ENCODE data around the gene SMIM29.
"Not testable (repeated sequence)": the region's sequence is repeated elsewhere in the genome, so short reads cannot be mapped to it uniquely, and the experiment has no call there.

SMIM29 gene

DNA sequence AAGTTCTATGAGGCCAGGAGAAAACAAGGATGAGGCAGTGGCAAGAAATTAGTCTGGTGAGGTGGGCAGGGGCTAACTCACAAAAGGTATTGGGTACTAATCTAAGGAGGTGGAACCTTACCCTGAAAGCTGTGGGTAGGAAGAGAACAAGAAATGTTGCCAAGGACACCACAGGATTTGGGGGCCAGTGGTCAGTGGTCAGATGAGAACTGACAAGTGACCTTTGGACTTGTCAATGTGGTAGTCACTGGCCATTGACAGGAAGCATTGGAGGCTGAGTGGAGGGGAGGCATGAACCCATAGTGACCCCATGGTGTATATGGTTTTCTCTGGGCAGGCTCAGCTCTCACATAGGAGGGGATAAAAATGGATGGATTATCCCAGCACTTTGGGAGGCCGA lies 25.3 kb upstream of the SMIM29 start:
- H3K4me3 Mint-ChIP-seq = no peak overlapping the region
- no peak for ATAC-seq
- no peak overlapping the region for H3K27ac Mint-ChIP-seq
- no peak for DNase-seq
- H3K27me3 Mint-ChIP-seq = no peaks in the 10 kb centered on the region
- no peaks in the 10 kb centered on the region for H3K9me3 Mint-ChIP-seq
- H3K4me1 Mint-ChIP-seq = peaks cover 13% of the 10 kb centered on the region

- no peaks in the 10 kb centered on the region for H3K27me3 Mint-ChIP-seq
- DNase-seq (no peak), ATAC-seq (no peak)
- H3K4me1 Mint-ChIP-seq = peaks cover 13% of the 10 kb centered on the region
- no peak overlapping the region for H3K4me3 Mint-ChIP-seq
- no peaks in the 10 kb centered on the region for H3K9me3 Mint-ChIP-seq
- no peak overlapping the region for H3K27ac Mint-ChIP-seq
These were observed 24.5 kb upstream of the SMIM29 start for GRCh38 chr6:34273242-34273805.

GRCh38 chr6:34272013-34272926 lies 23.5 kb upstream of the SMIM29 start:
- peak overlapping the region in 1 of 2 donors; percentile 20 for H3K27ac Mint-ChIP-seq
- no peaks in the 10 kb centered on the region for H3K27me3 Mint-ChIP-seq
- DNase-seq = no peak
- ATAC-seq = no peak
- no peaks in the 10 kb centered on the region for H3K9me3 Mint-ChIP-seq
- H3K4me1 Mint-ChIP-seq = peaks cover 13% of the 10 kb centered on the region
- no peak overlapping the region for H3K4me3 Mint-ChIP-seq

DNA sequence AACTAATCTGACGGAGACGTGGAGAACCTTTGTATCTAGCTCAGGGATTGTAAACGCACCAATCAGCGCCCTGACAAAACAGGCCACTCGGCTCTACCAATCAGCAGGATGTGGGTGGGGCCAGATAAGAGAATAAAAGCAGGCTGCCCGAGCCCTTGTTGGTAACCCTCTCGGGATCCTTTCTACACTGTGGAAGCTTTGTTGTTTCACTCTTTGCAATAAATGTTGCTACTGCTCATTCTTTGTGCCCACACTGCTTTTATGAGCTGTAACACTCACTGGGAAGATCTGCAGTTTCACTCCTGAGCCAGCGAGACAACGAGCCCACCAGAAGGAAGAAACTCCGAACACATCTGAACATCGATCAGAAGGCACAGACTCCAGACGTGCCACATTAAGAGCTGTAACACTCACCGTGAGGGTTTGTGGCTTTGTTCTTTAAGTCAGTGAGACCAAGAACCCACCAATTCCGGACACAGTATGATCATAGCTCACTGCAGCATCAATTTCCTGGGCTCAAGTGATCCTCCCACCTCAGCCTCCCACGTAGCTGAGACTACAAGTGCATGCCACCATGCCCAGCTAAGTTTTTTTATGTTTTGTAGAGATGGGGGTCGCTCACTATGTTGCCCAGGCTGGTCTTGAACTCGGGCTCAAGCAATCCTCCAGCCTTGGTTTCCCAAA lies 21.0 kb upstream of the SMIM29 start:
- not testable (repeated sequence) for ATAC-seq, DNase-seq, H3K27me3 Mint-ChIP-seq, H3K4me1 Mint-ChIP-seq, H3K27ac Mint-ChIP-seq, H3K9me3 Mint-ChIP-seq
- H3K4me3 Mint-ChIP-seq = peak overlapping the region; percentile 12 to 15

DNA sequence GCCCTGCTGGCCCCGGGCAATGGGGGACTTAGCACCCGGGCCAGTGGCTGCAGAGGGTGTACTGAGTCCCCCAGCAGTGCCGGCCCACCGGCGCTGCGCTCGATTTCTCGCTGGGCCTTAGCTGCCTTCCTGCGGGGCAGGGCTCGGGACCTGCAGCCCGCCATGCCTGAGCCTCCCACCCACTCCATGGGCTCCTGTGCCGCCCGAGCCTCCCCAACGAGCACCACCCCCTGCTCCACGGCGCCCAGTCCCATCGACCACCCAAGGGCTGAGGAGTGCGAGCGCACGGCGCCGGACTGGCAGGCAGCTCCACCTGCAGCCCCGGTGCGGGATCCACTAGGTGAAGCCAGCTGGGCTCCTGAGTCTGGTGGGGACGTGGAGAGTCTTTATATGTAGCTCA lies 20.3 kb upstream of the SMIM29 start:
- DNase-seq, H3K4me1 Mint-ChIP-seq, H3K9me3 Mint-ChIP-seq, H3K27me3 Mint-ChIP-seq, ATAC-seq, H3K27ac Mint-ChIP-seq, H3K4me3 Mint-ChIP-seq: not testable (repeated sequence)

- no peak for ATAC-seq
- Mint-ChIP-seq H3K27ac (no peak overlapping the region), H3K9me3 (no peaks in the 10 kb centered on the region), H3K4me1 (peaks cover 8% of the 10 kb centered on the region), H3K27me3 (peaks cover 6% of the 10 kb centered on the region), H3K4me3 (no peak overlapping the region)
- DNase-seq = no peak
These were observed 18.9 kb upstream of the SMIM29 start for GRCh38 chr6:34267746-34268145.

DNA sequence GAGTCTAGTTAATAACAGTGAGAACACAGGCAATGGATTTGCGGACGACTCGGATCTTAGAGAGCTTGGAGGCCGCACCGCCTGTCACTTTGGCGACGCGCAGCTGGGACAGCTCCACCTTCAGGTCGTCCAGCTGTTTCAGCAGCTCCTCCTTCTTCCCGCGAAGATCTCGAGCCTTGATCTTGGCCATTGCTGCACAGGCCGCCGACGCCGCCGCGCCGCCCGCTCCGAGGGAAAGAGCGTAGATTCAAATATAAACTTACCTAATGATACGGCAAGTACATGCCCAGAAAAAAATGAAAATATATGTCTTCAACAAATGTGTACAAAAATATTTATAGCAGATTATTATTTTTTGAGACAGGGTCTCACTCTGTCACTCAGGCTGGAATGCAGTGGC lies 14.7 kb upstream of the SMIM29 start:
- not testable (repeated sequence) for H3K27me3 Mint-ChIP-seq, H3K27ac Mint-ChIP-seq

DNA sequence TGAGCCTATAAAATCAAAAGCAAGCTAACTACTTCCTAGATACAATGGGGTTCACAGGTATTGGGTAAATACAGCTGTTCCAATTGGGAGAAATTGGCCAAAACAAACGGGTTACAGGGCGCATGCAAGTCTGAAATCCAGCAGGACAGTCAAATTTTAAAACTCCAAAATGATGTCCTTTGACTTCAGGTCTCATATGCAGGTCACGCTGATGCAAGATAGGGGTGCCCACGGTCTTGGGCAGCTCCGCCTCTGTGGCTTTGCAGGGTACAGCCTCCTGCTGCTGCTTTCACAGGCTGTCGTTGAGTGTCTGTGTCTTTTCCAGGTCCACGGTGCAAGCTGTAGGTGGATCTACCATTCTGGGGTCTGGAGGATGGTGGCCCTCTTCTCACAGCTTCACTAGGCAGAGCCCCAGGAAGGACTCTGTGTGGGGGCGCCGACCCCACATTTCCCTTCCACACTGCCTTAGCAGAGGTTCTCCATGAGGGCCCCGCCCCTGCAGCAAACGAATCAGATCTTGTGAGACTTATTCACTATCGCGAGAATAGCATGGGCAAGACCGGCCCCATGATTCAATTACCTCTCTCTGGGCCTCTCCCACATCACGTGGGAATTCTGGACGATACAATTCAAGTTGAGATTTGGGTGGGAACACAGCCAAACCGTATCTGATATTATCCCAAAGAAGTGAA lies 11.9 kb upstream of the SMIM29 start:
- Mint-ChIP-seq H3K9me3 (no peaks in the 10 kb centered on the region), H3K4me3 (no peak overlapping the region), H3K27ac (no peak overlapping the region), H3K4me1 (no peaks in the 10 kb centered on the region), H3K27me3 (peaks cover under 1% of the 10 kb centered on the region)
- DNase-seq (no peak), ATAC-seq (no peak)

More for the DNA sequence above, 14.7 kb upstream of the SMIM29 start:
- H3K9me3 Mint-ChIP-seq, DNase-seq, H3K4me3 Mint-ChIP-seq, H3K4me1 Mint-ChIP-seq, ATAC-seq: not testable (repeated sequence)

- Mint-ChIP-seq H3K27ac (peak overlapping the region in 1 of 2 donors; percentile 34), H3K27me3 (no peaks in the 10 kb centered on the region), H3K9me3 (no peaks in the 10 kb centered on the region), H3K4me3 (no peak overlapping the region), H3K4me1 (no peaks in the 10 kb centered on the region)
- no peak for ATAC-seq
- no peak for DNase-seq
These were observed 10.8 kb upstream of the SMIM29 start for GRCh38 chr6:34259529-34260069.

DNA sequence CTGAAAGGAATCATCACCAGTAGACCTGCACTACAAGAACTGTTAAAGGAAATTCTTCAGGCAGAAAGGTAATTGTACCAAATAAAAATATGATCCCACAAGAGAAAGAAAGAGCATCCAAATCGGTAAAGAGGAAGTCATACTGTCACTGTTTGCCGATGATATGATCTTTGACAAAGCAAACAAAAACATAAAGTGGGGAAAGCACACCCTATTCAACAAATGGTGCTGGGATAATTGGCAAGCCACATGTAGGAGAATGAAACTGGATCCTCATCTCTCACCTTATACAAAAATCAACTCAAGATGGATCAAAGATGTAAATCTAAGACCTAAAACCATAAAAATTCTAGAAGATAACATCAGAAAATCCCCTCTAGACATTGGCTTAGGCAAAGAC lies 3.6 kb upstream of the SMIM29 start:
- peaks cover 12% of the 10 kb centered on the region for H3K4me1 Mint-ChIP-seq
- H3K4me3 Mint-ChIP-seq, ATAC-seq, H3K27ac Mint-ChIP-seq, DNase-seq, H3K27me3 Mint-ChIP-seq, H3K9me3 Mint-ChIP-seq: not testable (repeated sequence)

DNA sequence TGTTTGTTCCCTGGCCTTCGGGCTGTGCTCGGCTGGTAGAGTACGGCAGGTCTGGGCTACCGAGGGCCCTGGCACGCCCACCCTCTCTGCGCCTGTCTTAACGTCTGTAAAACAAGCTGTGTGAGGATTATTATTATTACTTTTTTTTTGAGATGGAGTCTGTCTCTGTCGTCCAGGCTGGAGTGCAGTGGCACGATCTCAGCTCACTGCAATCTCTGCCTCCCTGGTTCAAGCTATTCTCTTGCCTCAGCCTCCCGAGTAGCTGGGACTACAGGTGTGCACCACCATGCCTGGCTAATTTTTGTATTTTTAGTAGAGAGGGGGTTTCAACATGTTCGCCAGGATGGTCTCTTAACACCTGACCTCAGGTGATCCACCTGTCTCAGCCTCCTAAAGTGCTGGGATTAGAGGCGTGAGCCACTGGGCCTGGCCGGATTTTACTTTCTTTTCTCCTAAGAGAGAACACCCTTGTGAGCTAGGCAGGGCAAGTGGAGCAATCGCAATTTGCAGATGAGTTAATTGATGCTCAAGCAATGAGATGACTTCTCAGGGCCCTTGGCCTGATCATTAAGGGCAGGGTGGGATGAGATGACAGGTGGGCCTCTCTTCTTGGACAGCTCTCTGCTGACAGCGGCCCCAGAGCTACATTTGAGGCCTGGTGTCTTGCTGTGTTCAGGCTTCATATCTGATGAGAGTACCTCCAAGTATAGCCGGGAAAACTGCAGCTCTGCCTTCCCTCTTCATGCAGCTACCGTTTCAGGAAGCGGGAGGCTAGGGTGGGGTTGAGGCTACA lies 859 bp upstream of the SMIM29 start:
- ATAC-seq = peak; percentile 64
- Mint-ChIP-seq H3K27me3 (peaks cover 8% of the 10 kb centered on the region), H3K4me3 (peak overlapping the region; percentile 83 to 86), H3K9me3 (no peaks in the 10 kb centered on the region), H3K4me1 (peaks cover 40% of the 10 kb centered on the region), H3K27ac (peak overlapping the region; percentile 78 to 79)
- DNase-seq = no peak

DNA sequence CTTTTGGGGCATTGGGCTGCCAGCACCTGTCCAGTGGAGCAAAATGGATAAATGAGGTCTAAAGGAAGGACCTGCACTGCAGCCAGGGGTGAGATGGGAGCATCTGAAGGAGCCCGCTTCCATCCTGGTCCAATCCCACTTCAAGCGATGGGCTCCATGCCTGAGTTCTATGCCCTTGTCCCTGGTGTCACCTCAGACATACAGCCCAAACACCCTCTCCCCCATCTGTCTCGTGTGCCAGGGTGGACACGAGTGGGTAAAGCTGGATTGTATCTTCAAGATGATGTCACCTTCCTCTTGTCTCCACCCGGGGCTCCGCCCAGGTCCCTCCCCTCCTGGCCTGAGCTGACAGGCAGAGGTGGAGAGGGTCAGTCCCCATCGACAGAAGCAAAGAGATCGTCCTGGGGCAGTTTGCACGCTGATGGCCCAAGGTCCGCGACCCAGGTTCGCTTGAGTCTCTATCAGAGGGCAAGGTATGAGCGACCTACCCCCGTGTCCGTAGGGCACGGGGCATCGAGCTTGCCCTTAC lies 544 bp downstream of the SMIM29 start:
- peak in 1 of 2 donors; percentile 42 for DNase-seq
- Mint-ChIP-seq H3K4me3 (peak overlapping the region; percentile 83 to 86), H3K27me3 (peaks cover 8% of the 10 kb centered on the region), H3K4me1 (peaks cover 54% of the 10 kb centered on the region), H3K27ac (peak overlapping the region; percentile 86 to 91), H3K9me3 (no peaks in the 10 kb centered on the region)
- peak; percentile 8 for ATAC-seq

DNA sequence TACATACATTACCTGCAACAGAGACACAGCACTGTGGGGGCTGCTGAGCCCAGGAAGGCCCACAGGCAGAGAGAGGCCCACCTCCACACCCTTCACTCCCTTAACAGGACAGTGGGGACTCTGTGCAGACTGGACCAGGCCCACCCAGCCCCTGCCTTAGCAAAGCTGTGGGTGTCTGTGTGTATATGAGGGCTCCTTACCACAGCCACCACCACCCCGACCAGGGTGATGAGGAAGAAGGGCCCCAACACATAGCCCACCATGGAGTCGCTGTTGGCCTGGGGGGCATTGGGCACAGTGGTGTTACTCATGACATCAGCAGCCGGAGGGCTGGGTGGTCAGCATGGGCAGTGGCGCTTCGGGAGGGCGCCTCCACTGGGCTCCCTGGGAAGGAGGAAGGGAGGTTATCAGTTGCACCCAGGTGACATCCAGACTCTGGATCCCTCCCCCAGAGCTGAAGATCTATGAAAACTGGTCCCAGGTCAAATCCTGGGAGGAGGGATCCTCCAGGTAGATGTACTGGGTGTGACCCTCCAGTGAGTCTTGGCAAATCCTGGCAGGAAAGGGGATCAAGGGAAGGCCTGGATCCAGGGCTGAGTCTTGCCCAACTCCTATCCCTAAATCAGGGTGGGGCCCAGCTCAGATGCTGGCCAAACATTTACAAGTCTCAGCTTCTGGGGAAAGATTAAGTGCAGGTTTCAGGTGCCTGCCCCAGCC lies 1.2 kb downstream of the SMIM29 start:
- ATAC-seq (no peak), DNase-seq (no peak)
- H3K4me1 Mint-ChIP-seq = peaks cover 60% of the 10 kb centered on the region
- H3K9me3 Mint-ChIP-seq = no peaks in the 10 kb centered on the region
- H3K4me3 Mint-ChIP-seq = peak overlapping the region; percentile 83 to 86
- H3K27me3 Mint-ChIP-seq = peaks cover 4% of the 10 kb centered on the region
- peak overlapping the region in 1 of 2 donors; percentile 82 for H3K27ac Mint-ChIP-seq
